Measurements from ENCODE around the gene GJA3. TPM values are rescaled to one million over a fixed set of nuclear protein-coding genes. Genes with fewer than 3 reads are reported as not detected.

Gene GJA3
- total RNA-seq, 1 donor from 2014 or later, result 0.60 TPM

DNA sequence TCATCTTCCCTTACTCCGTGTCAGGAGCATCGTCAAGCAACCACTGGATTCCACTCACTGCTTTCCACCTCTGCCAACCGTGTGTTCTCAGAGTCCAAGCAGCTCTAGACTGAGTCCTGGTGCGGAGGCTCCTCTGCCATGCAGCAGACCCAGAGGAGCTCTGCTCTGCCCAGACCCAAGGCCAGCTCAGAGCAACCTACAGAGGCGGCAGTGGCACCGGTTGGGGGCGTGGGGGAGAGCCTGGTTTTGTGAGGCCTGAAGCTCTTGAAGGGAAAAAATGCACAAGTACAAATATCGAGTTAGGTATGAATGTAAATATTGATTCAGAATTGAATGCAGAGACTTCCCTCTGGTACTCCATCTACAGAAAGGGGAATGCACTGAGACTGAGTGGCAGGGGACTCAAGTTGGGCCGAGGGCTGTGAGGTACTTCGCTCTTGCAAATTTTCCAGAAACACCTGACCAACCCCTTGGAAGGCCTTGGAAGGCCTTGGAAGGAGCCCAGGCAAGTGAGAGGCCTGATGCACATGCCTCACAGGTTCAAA, 46.7 kb downstream of the GJA3 start:
- TF ChIP-seq, protein P1, sequence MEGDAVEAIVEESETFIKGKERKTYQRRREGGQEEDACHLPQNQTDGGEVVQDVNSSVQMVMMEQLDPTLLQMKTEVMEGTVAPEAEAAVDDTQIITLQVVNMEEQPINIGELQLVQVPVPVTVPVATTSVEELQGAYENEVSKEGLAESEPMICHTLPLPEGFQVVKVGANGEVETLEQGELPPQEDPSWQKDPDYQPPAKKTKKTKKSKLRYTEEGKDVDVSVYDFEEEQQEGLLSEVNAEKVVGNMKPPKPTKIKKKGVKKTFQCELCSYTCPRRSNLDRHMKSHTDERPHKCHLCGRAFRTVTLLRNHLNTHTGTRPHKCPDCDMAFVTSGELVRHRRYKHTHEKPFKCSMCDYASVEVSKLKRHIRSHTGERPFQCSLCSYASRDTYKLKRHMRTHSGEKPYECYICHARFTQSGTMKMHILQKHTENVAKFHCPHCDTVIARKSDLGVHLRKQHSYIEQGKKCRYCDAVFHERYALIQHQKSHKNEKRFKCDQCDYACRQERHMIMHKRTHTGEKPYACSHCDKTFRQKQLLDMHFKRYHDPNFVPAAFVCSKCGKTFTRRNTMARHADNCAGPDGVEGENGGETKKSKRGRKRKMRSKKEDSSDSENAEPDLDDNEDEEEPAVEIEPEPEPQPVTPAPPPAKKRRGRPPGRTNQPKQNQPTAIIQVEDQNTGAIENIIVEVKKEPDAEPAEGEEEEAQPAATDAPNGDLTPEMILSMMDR (conservative IDR thresholded peaks at IDR 0.05), result no peak
- Mint-ChIP-seq H3K27me3 (peaks cover 7% of the 10 kb centered on the region), H3K4me1 (ENCODE audit: unreplicated experiment) (peaks cover 2% of the 10 kb centered on the region), H3K4me3 (no peak overlapping the region), H3K36me3 (no peaks in the 10 kb centered on the region), H3K27ac (no peak overlapping the region), H3K9me3 (no peaks in the 10 kb centered on the region)
- DNase-seq (ENCODE audit: extremely low spot score, unreplicated experiment), result no peak

DNA sequence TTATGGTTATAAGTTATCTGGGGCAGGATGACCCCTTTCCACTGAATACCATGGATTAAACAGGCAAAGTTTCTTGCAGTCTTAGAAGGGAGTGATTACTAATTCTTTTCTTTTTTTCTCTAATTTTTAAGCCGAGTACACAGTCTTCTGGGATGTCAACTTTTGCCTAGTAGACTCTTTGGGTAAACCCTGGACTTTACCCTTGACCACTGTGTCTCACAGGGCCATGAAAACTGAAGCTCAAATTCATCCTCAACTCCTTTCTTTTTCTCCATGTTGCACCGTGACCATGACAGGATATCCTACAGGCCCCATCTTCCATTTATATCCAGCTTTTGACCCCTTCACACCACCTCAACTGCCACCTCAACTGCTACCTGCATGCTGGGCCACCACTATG, 51.8 kb downstream of the GJA3 start:
- no peak overlapping the region for H3K27ac Mint-ChIP-seq
- TF ChIP-seq, protein P1 (conservative IDR thresholded peaks at IDR 0.05), result no peak
- no peaks in the 10 kb centered on the region for H3K9me3 Mint-ChIP-seq
- H3K4me3 Mint-ChIP-seq, result no peak overlapping the region
- H3K4me1 Mint-ChIP-seq (ENCODE audit: unreplicated experiment), result no peaks in the 10 kb centered on the region
- DNase-seq (ENCODE audit: extremely low spot score, unreplicated experiment), result no peak
- no peaks in the 10 kb centered on the region for H3K36me3 Mint-ChIP-seq
- H3K27me3 Mint-ChIP-seq, result peaks cover 5% of the 10 kb centered on the region

DNA sequence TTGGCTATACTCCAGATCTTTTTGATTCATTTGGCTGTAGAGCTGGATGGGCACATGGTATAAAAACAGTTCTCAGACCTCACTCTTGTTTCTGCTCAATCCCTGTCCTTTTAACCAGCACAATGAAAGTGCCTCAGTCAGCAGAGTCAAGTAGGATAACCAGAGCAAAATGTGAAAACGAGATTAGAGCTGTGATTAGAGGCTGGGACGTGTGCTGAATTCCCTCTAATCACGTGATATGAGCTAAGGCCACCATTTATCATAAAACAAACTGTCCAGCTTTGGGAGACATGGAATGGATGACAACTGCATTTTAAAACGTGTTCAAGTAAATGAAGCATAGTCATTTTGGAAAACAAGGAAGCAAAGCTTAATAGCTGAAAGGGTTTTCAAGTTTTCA, 54.1 kb downstream of the GJA3 start:
- Mint-ChIP-seq H3K9me3 (no peaks in the 10 kb centered on the region), H3K27ac (no peak overlapping the region)

DNA sequence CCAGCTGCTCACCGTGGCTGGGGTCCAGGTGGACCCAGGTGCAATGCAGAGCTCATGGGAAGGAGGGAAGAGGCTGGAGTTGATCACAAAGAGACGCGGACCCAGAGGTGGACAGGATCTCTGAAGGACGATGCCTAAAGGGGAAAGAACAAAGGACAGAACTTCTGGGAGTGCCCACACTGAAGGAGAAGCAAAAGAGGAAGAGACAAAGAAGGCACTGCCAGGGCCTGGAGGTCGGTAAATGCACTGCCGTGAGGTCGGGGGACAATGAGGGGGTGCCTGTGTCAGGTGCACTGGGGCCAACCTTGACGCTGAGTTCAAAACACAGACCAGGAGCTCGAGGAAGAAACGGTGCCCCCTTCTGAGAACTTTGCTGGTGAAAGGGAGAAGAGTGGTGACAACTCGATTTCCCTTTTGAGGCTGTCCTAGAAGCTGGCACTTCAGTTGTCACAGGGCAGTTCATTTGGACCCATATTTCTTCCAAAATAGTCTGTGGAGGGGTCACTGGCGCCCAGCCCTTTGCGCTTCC, 55.6 kb downstream of the GJA3 start:
- Mint-ChIP-seq H3K27ac (no peak overlapping the region), H3K4me1 (ENCODE audit: unreplicated experiment) (peaks cover 12% of the 10 kb centered on the region), H3K27me3 (peaks cover 20% of the 10 kb centered on the region), H3K36me3 (no peaks in the 10 kb centered on the region), H3K9me3 (no peaks in the 10 kb centered on the region), H3K4me3 (no peak overlapping the region)
- DNase-seq (ENCODE audit: extremely low spot score, unreplicated experiment), result no peak
- TF ChIP-seq, protein P1 (conservative IDR thresholded peaks at IDR 0.05), result no peak

More for the DNA sequence above, 54.1 kb downstream of the GJA3 start:
- peaks cover 9% of the 10 kb centered on the region for H3K4me1 Mint-ChIP-seq (ENCODE audit: unreplicated experiment)
- TF ChIP-seq, protein P1 (conservative IDR thresholded peaks at IDR 0.05), result no peak
- no peaks in the 10 kb centered on the region for H3K36me3 Mint-ChIP-seq
- peaks cover 16% of the 10 kb centered on the region for H3K27me3 Mint-ChIP-seq
- H3K4me3 Mint-ChIP-seq, result no peak overlapping the region
- no peak for DNase-seq (ENCODE audit: extremely low spot score, unreplicated experiment)

DNA sequence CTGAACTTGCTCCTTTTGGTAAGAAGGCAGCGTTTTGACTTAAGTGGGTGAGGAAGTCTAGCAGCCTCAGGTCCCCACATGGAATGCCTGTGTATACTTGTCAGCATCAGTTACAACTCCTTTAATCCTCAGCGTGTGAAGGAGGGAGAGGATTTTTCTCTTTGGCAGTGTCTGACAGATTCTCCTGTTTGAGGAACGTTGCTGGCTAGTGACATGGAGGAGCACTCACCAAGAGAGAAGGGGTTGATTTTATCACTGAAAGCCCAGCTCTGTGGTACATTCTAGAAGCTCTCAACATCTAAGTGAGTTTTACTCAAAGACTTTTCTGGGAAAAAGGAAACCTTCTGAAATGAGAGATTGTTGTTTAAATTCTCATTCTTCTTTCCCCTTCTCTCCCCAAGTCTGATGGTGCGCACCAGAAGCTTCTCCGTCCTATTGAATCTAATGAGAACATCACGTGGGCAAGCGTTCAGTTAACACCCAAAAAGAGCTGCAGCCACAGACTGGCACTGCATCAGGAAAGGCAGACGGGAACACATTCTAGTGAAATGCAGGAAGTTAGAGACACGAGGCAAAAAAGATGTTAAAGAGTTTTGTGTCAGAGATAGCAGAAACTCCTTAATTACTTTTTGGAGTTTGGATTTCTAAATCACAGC, 58.2 kb downstream of the GJA3 start:
- Mint-ChIP-seq H3K27ac (no peak overlapping the region), H3K4me3 (no peak overlapping the region), H3K4me1 (ENCODE audit: unreplicated experiment) (peaks cover 12% of the 10 kb centered on the region), H3K9me3 (no peaks in the 10 kb centered on the region), H3K27me3 (peaks cover 20% of the 10 kb centered on the region), H3K36me3 (no peaks in the 10 kb centered on the region)
- no peak for DNase-seq (ENCODE audit: extremely low spot score, unreplicated experiment)
- TF ChIP-seq, protein P1 (conservative IDR thresholded peaks at IDR 0.05), result no peak

Measured in type B pancreatic cell (in vitro differentiated cells).